ENCODE results near the gene PLCH1.

- TF ChIP-seq CTCF (IDR thresholded peaks at IDR 0.05) (no peak), POLR2A (IDR thresholded peaks at IDR 0.05) (no peak), EP300 (IDR thresholded peaks at IDR 0.05) (no peak)
These were observed 32.9 kb downstream of the PLCH1 start for GRCh38 chr3:155712008-155712407.

Data from ovary (tissue), 3 donors.